Fibroblast of villous mesenchyme (primary cell): ENCODE results near the gene MED13L. TPM values are rescaled to one million over a fixed set of nuclear protein-coding genes. Genes with fewer than 3 reads are reported as not detected.

Source experiments
- DNase-seq: peaks from one replicate; pipeline ENCODE4 v3.0.0-alpha.2; 2010; ENCODE audit warnings: low read depth
- H3K4me3 ChIP-seq: 2 replicates; pipeline ENCODE4 v1.5.1; 2011; ENCODE audit warnings: low read depth, mild to moderate bottlenecking, low read length
- CTCF ChIP-seq: IDR thresholded peaks from 2 replicates; pipeline ENCODE4 v1.5.1; 2012; ENCODE audit warnings: low read depth, mild to moderate bottlenecking, low read length; ENCODE audit not compliant: insufficient read depth
- total RNA-seq: library from RNA; depleted of rRNA; stranded (reverse); fragments of >200 nt; gene quantifications from 2 replicates; pipeline ENCODE4 v1.2.3, GENCODE V29; 2012

The MED13L gene
- total RNA-seq, 1 donor: 189 TPM

GRCh38 chr12:116319898-116320621, 42.6 kb upstream of the MED13L start:
- TF ChIP-seq CTCF: no peak
- H3K4me3 ChIP-seq: no peak overlapping the region
- DNase-seq: peak; percentile 80

- no peak for DNase-seq
- H3K4me3 ChIP-seq: no peak overlapping the region
- TF ChIP-seq CTCF: no peak
These were observed 41.9 kb upstream of the MED13L start for GRCh38 chr12:116319233-116319897.

GRCh38 chr12:116318576-116319232, 41.2 kb upstream of the MED13L start:
- no peak overlapping the region for H3K4me3 ChIP-seq
- DNase-seq: no peak
- no peak for TF ChIP-seq CTCF

- TF ChIP-seq CTCF: no peak
- no peak for DNase-seq
- H3K4me3 ChIP-seq: no peak overlapping the region
These were observed 40.6 kb upstream of the MED13L start for GRCh38 chr12:116317986-116318575.

GRCh38 chr12:116317139-116317538, 39.6 kb upstream of the MED13L start:
- H3K4me3 ChIP-seq: no peak overlapping the region
- TF ChIP-seq CTCF: no peak
- no peak for DNase-seq

- no peak overlapping the region for H3K4me3 ChIP-seq
- TF ChIP-seq CTCF: no peak
- DNase-seq: no peak
These were observed 37.0 kb upstream of the MED13L start for GRCh38 chr12:116314477-116314876.
